Measurements from ENCODE around the gene CLIC5.
A peak's percentile ranks its signal among the peaks of the same experiment; 100 is the strongest.

The CLIC5 gene

GRCh38 chr6:46015119-46015968, at the start of gene CLIC5:
CLIC5 (minus strand) TSS chr6:46015860; CDS start chr6:46015542, 318 bp downstream.
- DNase-seq (ENCODE audit: low spot score) = no peak

GRCh38 chr6:46062991-46063390, 47.3 kb upstream of the CLIC5 start:
- DNase-seq (ENCODE audit: low spot score) = no peak

- DNase-seq (ENCODE audit: low spot score) = no peak
Observed at GRCh38 chr6:46062312-46062711, 46.7 kb upstream of the CLIC5 start.

- DNase-seq (ENCODE audit: low spot score) = no peak
Observed at GRCh38 chr6:46061497-46061896, 45.8 kb upstream of the CLIC5 start.

GRCh38 chr6:46059608-46060007, 43.9 kb upstream of the CLIC5 start:
- DNase-seq (ENCODE audit: low spot score) = no peak

GRCh38 chr6:46058951-46059350, 43.3 kb upstream of the CLIC5 start:
- DNase-seq (ENCODE audit: low spot score) = no peak

GRCh38 chr6:46057792-46058191, 42.1 kb upstream of the CLIC5 start:
- no peak for DNase-seq (ENCODE audit: low spot score)

GRCh38 chr6:46056906-46057529, 41.4 kb upstream of the CLIC5 start:
- DNase-seq (ENCODE audit: low spot score) = no peak

- no peak for DNase-seq (ENCODE audit: low spot score)
Observed at GRCh38 chr6:46054516-46054915, 38.9 kb upstream of the CLIC5 start.

- no peak for DNase-seq (ENCODE audit: low spot score)
Observed at GRCh38 chr6:46053039-46053933, 37.6 kb upstream of the CLIC5 start.

- no peak for DNase-seq (ENCODE audit: low spot score)
Observed at GRCh38 chr6:46052479-46052878, 36.8 kb upstream of the CLIC5 start.

GRCh38 chr6:46051962-46052361, 36.3 kb upstream of the CLIC5 start:
- DNase-seq (ENCODE audit: low spot score) = no peak

GRCh38 chr6:46050845-46051405, 35.3 kb upstream of the CLIC5 start:
- DNase-seq (ENCODE audit: low spot score) = no peak

- DNase-seq (ENCODE audit: low spot score) = no peak
Observed at GRCh38 chr6:46048646-46049297, 33.1 kb upstream of the CLIC5 start.

GRCh38 chr6:46046558-46047174, 31.0 kb upstream of the CLIC5 start:
- DNase-seq (ENCODE audit: low spot score) = no peak

GRCh38 chr6:46044881-46045617, 29.4 kb upstream of the CLIC5 start:
- DNase-seq (ENCODE audit: low spot score) = no peak

- DNase-seq (ENCODE audit: low spot score) = peak; percentile 4
Observed at GRCh38 chr6:46042355-46042999, 26.8 kb upstream of the CLIC5 start.

- no peak for DNase-seq (ENCODE audit: low spot score)
Observed at GRCh38 chr6:46040288-46040687, 24.6 kb upstream of the CLIC5 start.

- DNase-seq (ENCODE audit: low spot score) = no peak
Observed at GRCh38 chr6:46039646-46040045, 24.0 kb upstream of the CLIC5 start.

GRCh38 chr6:46036911-46037310, 21.3 kb upstream of the CLIC5 start:
- DNase-seq (ENCODE audit: low spot score) = no peak

All from putamen (tissue), 1 donor.